Uterus (tissue), 2 donors: ENCODE data around the gene BABAM2.

Experiments
- CTCF ChIP-seq, 4 experiments: fragments of 200-600 bp in 2 of 4; fragments of 450-650 bp in 2 of 4; sonication (generic) in 2 of 4; IDR thresholded peaks; one replicate each; pipeline ENCODE4 v1.5.1; 2016 to 2019; ENCODE audit warnings: antibody characterized with exemption in 4 of 4, mild to moderate bottlenecking in 2 of 4, moderate library complexity in 1 of 4
- POLR2A ChIP-seq, 2 donors: fragments of 450-650 bp; IDR thresholded peaks; one replicate each; pipeline ENCODE4 v1.6.1; 2016; ENCODE audit warnings: antibody characterized with exemption in 2 of 2, mild to moderate bottlenecking in 1 of 2, moderate library complexity in 1 of 2

- TF ChIP-seq POLR2A (IDR thresholded peaks at IDR 0.05) (no peak), CTCF (IDR thresholded peaks at IDR 0.05) (no peak)
These were observed 358.0 kb downstream of the BABAM2 start for GRCh38 chr2:28248511-28248910.
